Ovary (tissue), 9 donors: ENCODE measurements around the gene RFK. TPM values are rescaled to one million over a fixed set of nuclear protein-coding genes. Genes with fewer than 3 reads are reported as not detected.

Source experiments
- DNase-seq, 5 donors: peaks; one replicate each; pipeline ENCODE4 v3.0.0-alpha.2; 2019 to 2020
- H3K27ac ChIP-seq, 2 donors: fragments of 200-600 bp; one replicate each; pipeline versions ENCODE4 v1.5.1 to v1.8.0; 2019 to 2022
- H3K27me3 ChIP-seq: fragments of 200-600 bp; one replicate; pipeline ENCODE4 v1.8.0; 2022
- H3K36me3 ChIP-seq: fragments of 200-600 bp; sonication (generic); one replicate; pipeline ENCODE4 v1.5.1; 2019
- H3K4me1 ChIP-seq: one replicate; pipeline ENCODE4 v1.8.1; 2013; ENCODE audit warnings: mild to moderate bottlenecking, moderate library complexity; ENCODE audit not compliant: insufficient read depth
- H3K4me3 ChIP-seq: fragments of 200-600 bp; sonication (generic); one replicate; pipeline ENCODE4 v1.5.1; 2017
- H3K9me3 ChIP-seq, 2 donors: fragments of 200-600 bp in 1 of 2; sonication (generic) in 1 of 2; one replicate each; pipeline versions ENCODE4 v1.5.1 to v1.8.1; 2013 to 2019; ENCODE audit warnings: mild to moderate bottlenecking in 1 of 2, moderate library complexity in 1 of 2
- EP300 ChIP-seq: sonication (generic); formaldehyde crosslinking; IDR thresholded peaks from one replicate; pipeline ENCODE4 v1.6.1; 2017; ENCODE audit warnings: antibody characterized with exemption
- POLR2A ChIP-seq: fragments of 450-650 bp; IDR thresholded peaks from one replicate; pipeline ENCODE4 v1.6.1; 2017; ENCODE audit warnings: antibody characterized with exemption, mild to moderate bottlenecking, moderate library complexity
- WGBS, 3 donors: extraction: QIAGEN DNeasy Blood & Tissue Kit in 1 of 3; methylation state at CpG; one replicate each; pipeline versions ENCODE4 v1.1.5 to v1.1.7; 2013 to 2017; 5-methylcytosine and 5-hydroxymethylcytosine counted together
- intact Hi-C, 4 donors: fragments of 100-400 bp; cut with DNase I; formaldehyde crosslinking; loops; one replicate each; pipeline versions ENCODE4 v1.11.0 to v1.15.1; 2022 to 2023
- polyA plus RNA-seq, 2 donors: library from polyadenylated mRNA; stranded (reverse); fragments of 200-250 nt in 1 of 2; fragments of 350-450 nt in 1 of 2; fragmentation: Illumina TruSeq in 1 of 2; extraction: RNeasy Lipid Tissue Mini Kit (QIAGEN cat#74804) in 1 of 2; gene quantifications; one replicate each; pipeline ENCODE4 v1.2.3, GENCODE V29; 2013 to 2014
- total RNA-seq, 7 donors: library from RNA; depleted of rRNA in 2 of 7; stranded (reverse); fragments of >200 nt in 2 of 7; fragmentation: NEBNext Ultra II Directional in 3 of 7; extraction: Animal tissue kit (Norgen Biotek cat#: 25700) in 3 of 7; gene quantifications; one replicate each; pipeline versions ENCODE4 v1.1.0 to v1.2.4, GENCODE V29; 2016 to 2023
- TF ChIP-seq, protein P1 (sequence below), 3 donors: fragments of 450-650 bp in 2 of 3; fragments of 200-600 bp in 1 of 3; IDR thresholded peaks; one replicate each; pipeline versions ENCODE4 v1.5.1 to v1.8.0; 2016 to 2022; ENCODE audit warnings: antibody characterized with exemption in 3 of 3, mild to moderate bottlenecking in 1 of 3
- donor health status: DM: no; HTN: no; CAD: no; lungs with moderate emphysema.
- donor health status: DM: no; HTN: no; CAD: no.
- donor health status: Bipolar disorder and iron deficiency.
- donor health status: DM: yes; HTN: yes; CAD: no.
- donor health status: DM: no; HTN: no; CAD: no.
- donor health status: DM: yes; HTN: yes; CAD: no.

Gene RFK
- total and polyA plus RNA-seq, 9 donors = 9.9 to 30.1 (median 18.5) TPM

- intact Hi-C loops = no loop called here
- H3K36me3 ChIP-seq = no peaks in the 10 kb centered on the region
- WGBS, 3 donors = 96 to 98% (median 98%) methylated on average over 3 of the region's 3 CpGs
- no peaks in the 10 kb centered on the region for H3K9me3 ChIP-seq
- peaks cover 7% of the 10 kb centered on the region for H3K4me1 ChIP-seq
- TF ChIP-seq EP300 = no peak
- no peak for TF ChIP-seq POLR2A
- TF ChIP-seq, protein P1, sequence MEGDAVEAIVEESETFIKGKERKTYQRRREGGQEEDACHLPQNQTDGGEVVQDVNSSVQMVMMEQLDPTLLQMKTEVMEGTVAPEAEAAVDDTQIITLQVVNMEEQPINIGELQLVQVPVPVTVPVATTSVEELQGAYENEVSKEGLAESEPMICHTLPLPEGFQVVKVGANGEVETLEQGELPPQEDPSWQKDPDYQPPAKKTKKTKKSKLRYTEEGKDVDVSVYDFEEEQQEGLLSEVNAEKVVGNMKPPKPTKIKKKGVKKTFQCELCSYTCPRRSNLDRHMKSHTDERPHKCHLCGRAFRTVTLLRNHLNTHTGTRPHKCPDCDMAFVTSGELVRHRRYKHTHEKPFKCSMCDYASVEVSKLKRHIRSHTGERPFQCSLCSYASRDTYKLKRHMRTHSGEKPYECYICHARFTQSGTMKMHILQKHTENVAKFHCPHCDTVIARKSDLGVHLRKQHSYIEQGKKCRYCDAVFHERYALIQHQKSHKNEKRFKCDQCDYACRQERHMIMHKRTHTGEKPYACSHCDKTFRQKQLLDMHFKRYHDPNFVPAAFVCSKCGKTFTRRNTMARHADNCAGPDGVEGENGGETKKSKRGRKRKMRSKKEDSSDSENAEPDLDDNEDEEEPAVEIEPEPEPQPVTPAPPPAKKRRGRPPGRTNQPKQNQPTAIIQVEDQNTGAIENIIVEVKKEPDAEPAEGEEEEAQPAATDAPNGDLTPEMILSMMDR (IDR thresholded peaks at IDR 0.05) = no peak
- no peaks in the 10 kb centered on the region for H3K27me3 ChIP-seq
- no peak overlapping the region for H3K4me3 ChIP-seq
- DNase-seq = no peak
- no peak overlapping the region for H3K27ac ChIP-seq
These were observed 40.0 kb downstream of the RFK start for GRCh38 chr9:76354221-76354620.

GRCh38 chr9:76353280-76353679 is 40.9 kb downstream of the RFK start:
- no peak for DNase-seq
- Histone ChIP-seq H3K4me1 (peaks cover 7% of the 10 kb centered on the region), H3K9me3 (no peaks in the 10 kb centered on the region), H3K4me3 (no peak overlapping the region), H3K27me3 (no peaks in the 10 kb centered on the region), H3K36me3 (no peaks in the 10 kb centered on the region), H3K27ac (peak overlapping the region in 1 of 2 donors; percentile 32)
- WGBS, 3 donors = 21 to 38% (median 25%) methylated on average over 5 of the region's 5 CpGs
- TF ChIP-seq EP300 = no peak
- intact Hi-C loops = no loop called here

- WGBS, 3 donors = 80 to 88% (median 87%) methylated on average over 4 of the region's 4 CpGs
- H3K4me1 ChIP-seq = peaks cover 7% of the 10 kb centered on the region
- H3K27me3 ChIP-seq = no peaks in the 10 kb centered on the region
- H3K36me3 ChIP-seq = no peaks in the 10 kb centered on the region
- no peak for DNase-seq
- TF ChIP-seq POLR2A (no peak), EP300 (no peak)
- TF ChIP-seq, protein P1 (IDR thresholded peaks at IDR 0.05) = no peak
- intact Hi-C loops = no loop called here
- no peak overlapping the region for H3K4me3 ChIP-seq
- no peak overlapping the region for H3K27ac ChIP-seq
- H3K9me3 ChIP-seq = no peaks in the 10 kb centered on the region
These were observed 42.1 kb downstream of the RFK start for GRCh38 chr9:76352026-76352620.

DNA sequence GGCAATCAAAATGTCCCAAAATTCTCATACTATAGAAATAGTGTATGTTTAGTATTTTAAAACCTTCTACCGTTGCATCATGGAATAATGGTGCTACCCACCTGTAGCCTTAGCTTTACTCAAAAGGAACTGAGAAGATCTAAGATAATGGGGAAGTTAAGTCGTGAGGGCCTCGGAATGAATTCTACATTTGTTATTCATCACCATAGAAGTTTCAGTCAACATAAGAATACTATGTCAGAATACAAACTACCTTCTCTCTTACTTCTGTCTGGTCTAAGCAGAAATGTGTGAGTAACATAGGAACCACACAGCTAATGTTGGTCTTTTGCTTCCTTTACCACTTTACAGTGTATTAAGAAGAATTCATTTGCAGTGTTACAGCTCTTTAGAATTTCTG is 43.2 kb downstream of the RFK start:
- intact Hi-C loops = no loop called here
- H3K4me3 ChIP-seq = no peak overlapping the region
- TF ChIP-seq, protein P1 (IDR thresholded peaks at IDR 0.05) = no peak
- TF ChIP-seq EP300 (no peak), POLR2A (no peak)
- H3K27ac ChIP-seq = no peak overlapping the region
- no peaks in the 10 kb centered on the region for H3K27me3 ChIP-seq
- DNase-seq = no peak
- no peaks in the 10 kb centered on the region for H3K36me3 ChIP-seq
- peaks cover 7% of the 10 kb centered on the region for H3K4me1 ChIP-seq
- WGBS, 3 donors = 59 to 78% (median 63%) methylated on average over 3 of the region's 3 CpGs
- no peaks in the 10 kb centered on the region for H3K9me3 ChIP-seq

DNA sequence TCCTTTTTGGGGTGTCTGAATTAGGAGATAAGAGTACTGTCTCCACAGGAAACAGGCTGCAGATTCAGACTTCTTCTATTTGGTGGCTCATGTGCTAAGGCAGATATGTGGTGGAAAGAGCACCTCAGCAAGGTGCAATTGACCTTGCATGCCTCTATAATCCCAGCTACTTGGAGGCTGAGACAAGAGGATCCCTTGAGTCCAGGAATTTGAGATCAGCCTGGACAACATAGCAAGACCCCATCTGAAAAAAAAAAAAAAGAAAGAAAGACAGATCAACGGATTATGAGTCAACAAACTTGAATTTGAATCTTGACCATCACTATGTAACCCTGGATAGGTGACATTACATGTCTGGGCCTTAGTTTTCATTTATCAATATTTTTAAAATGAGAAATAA is 44.4 kb downstream of the RFK start:
- H3K9me3 ChIP-seq = no peaks in the 10 kb centered on the region
- 68 to 86% (median 70%) methylated on average over 1 of the region's 1 CpG for WGBS, 3 donors

More for the DNA sequence above, 44.4 kb downstream of the RFK start:
- no peak for TF ChIP-seq EP300
- TF ChIP-seq, protein P1 (IDR thresholded peaks at IDR 0.05) = no peak
- no peak for TF ChIP-seq POLR2A
- H3K4me3 ChIP-seq = no peak overlapping the region
- H3K27ac ChIP-seq = no peak overlapping the region
- intact Hi-C loops = no loop called here
- no peak for DNase-seq
- H3K36me3 ChIP-seq = no peaks in the 10 kb centered on the region
- peaks cover 7% of the 10 kb centered on the region for H3K4me1 ChIP-seq
- no peaks in the 10 kb centered on the region for H3K27me3 ChIP-seq
